Left cardiac atrium (tissue), 4 donors: ENCODE measurements around the gene SRR. TPM values are rescaled to one million over a fixed set of nuclear protein-coding genes. Genes with fewer than 3 reads are reported as not detected.
"Not testable (repeated sequence)": the region's sequence is repeated elsewhere in the genome, so short reads cannot be mapped to it uniquely, and the experiment has no call there.

Experiments used
- ATAC-seq, 2 donors: fragments of 200-7000 bp; cut with Tn5 transposase; one replicate each; pipeline ENCODE4 v1.9.1; 2020; ENCODE audit warnings: mild to moderate bottlenecking in 2 of 2, moderate library complexity in 2 of 2
- DNase-seq: peaks from one replicate; pipeline ENCODE4 v3.0.0-alpha.2; 2020
- intact Hi-C, 2 donors: fragments of 100-400 bp; cut with DNase I; formaldehyde crosslinking; loops; one replicate each; pipeline versions ENCODE4 v1.14.1 to v1.15.1; 2022 to 2023
- long read RNA-seq: library from polyadenylated mRNA; unstranded; transcript quantifications from one replicate; pipeline ENCODE4 v2.0.0, GENCODE V29; 2021
- total RNA-seq, 2 donors: library from RNA; stranded (reverse); fragmentation: NEBNext Ultra II Directional; extraction: Animal tissue kit (Norgen Biotek cat#: 25700); gene quantifications; one replicate each; pipeline ENCODE4 v1.2.1, GENCODE V29; 2021
- donor health status: DM: no; HTN: yes; CAD: no.
- donor health status: DM: no; HTN: yes; CAD: no; lungs with severe emphysema.
- donor health status: DM: yes; HTN: yes; CAD: no.
- donor health status: Dilated cardiomyopathy.

Gene SRR
- total RNA-seq = 10 to 100 TPM in 1 of 2 donors, 1 to 10 TPM in 1; 8.7 to 14.5 TPM
- long read RNA-seq, transcript SRR-201 (8 exons, 2,728 nt) = major isoform, 24 of 26 reads
- long read RNA-seq, partial matches to known transcripts = 0 of 26 reads
- long read RNA-seq, other reads (novel, unspliced or antisense) = 2 of 26 reads

- ATAC-seq (peak; percentile 97 to 98), DNase-seq (peak; percentile 93)
- intact Hi-C loops = no loop called here
These were observed at the start of gene SRR, which contains the start of gene SMG6 for GRCh38 chr17:2303204-2304188. SRR (plus strand) TSS chr17:2303950; CDS start chr17:2315561, 11,611 bp downstream. SMG6 (minus strand) TSS chr17:2303785; CDS start chr17:2303720, 65 bp downstream.

- ATAC-seq, intact Hi-C loops, DNase-seq: not testable (repeated sequence)
These were observed 44.9 kb upstream of the SRR start for GRCh38 chr17:2258830-2259229.

GRCh38 chr17:2259769-2260536, 43.8 kb upstream of the SRR start:
- intact Hi-C loops = no loop called here
- DNase-seq = no peak
- no peak for ATAC-seq

- intact Hi-C loops = no loop called here
- peak; percentile 41 to 67 for ATAC-seq
These were observed 41.6 kb upstream of the SRR start for GRCh38 chr17:2262135-2262587.

GRCh38 chr17:2263183-2264066, 40.3 kb upstream of the SRR start:
- DNase-seq = no peak
- intact Hi-C loops = no loop called here
- ATAC-seq = peak in 1 of 2 donors; percentile 57

More at GRCh38 chr17:2262135-2262587, 41.6 kb upstream of the SRR start:
- DNase-seq = no peak

GRCh38 chr17:2264067-2264860, 39.5 kb upstream of the SRR start:
- ATAC-seq = peak in 1 of 2 donors; percentile 59

GRCh38 chr17:2265166-2265565, 38.6 kb upstream of the SRR start:
- intact Hi-C loops, DNase-seq, ATAC-seq: not testable (repeated sequence)

More at GRCh38 chr17:2264067-2264860, 39.5 kb upstream of the SRR start:
- no peak for DNase-seq
- intact Hi-C loops = no loop called here

GRCh38 chr17:2266045-2266864, 37.5 kb upstream of the SRR start:
- DNase-seq = peak; percentile 51
- intact Hi-C loops = no loop called here
- ATAC-seq = peak; percentile 33 to 74

GRCh38 chr17:2266865-2267228, 36.9 kb upstream of the SRR start:
- DNase-seq (no peak), ATAC-seq (no peak)
- intact Hi-C loops = no loop called here

GRCh38 chr17:2267354-2267753, 36.4 kb upstream of the SRR start:
- no peak for ATAC-seq
- DNase-seq = no peak
- intact Hi-C loops = no loop called here

GRCh38 chr17:2271985-2272702, 31.6 kb upstream of the SRR start:
- intact Hi-C loops = no loop called here
- no peak for ATAC-seq
- no peak for DNase-seq

GRCh38 chr17:2274414-2274813, 29.3 kb upstream of the SRR start:
- intact Hi-C loops = no loop called here
- DNase-seq (no peak), ATAC-seq (no peak)

GRCh38 chr17:2275722-2276121, 28.0 kb upstream of the SRR start:
- ATAC-seq (no peak), DNase-seq (no peak)
- intact Hi-C loops = no loop called here

GRCh38 chr17:2277429-2278170, 26.1 kb upstream of the SRR start:
- ATAC-seq (no peak), DNase-seq (no peak)
- intact Hi-C loops = no loop called here

- ATAC-seq (no peak), DNase-seq (no peak)
- intact Hi-C loops = loop anchor here in 1 of 2 donors (10.0 kb wide), 1 partner anchor 365 kb away; no protein-coding TSS in a partner anchor
These were observed 24.0 kb upstream of the SRR start for GRCh38 chr17:2279707-2280106.
